SW480 (cell line): Measurements from ENCODE around the gene CFD.

Source experiments
- DNase-seq: peaks from one replicate; pipeline ENCODE4 v3.0.0-alpha.2; 2016; ENCODE audit warnings: low spot score

The CFD gene

DNA sequence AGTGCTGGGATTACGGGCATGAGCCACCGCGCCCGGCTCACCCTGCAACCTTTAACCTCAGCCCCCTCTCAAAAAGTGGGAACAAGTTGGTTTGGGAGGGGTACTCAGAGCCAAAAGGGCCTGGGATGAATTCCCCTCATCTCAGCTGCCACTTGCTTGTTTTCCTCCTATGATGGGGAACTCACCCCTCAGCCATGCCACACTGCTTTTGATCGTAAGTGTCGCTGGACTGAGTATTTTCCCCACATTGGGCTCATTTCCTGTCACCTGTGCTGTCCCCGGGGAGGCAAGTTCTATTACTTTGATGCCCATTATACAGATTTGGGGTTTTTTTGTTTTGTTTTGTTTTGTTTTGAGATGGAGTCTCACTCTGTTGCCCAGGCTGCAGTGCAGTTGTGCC lies 47.0 kb downstream of the CFD start:
- DNase-seq: no peak

DNA sequence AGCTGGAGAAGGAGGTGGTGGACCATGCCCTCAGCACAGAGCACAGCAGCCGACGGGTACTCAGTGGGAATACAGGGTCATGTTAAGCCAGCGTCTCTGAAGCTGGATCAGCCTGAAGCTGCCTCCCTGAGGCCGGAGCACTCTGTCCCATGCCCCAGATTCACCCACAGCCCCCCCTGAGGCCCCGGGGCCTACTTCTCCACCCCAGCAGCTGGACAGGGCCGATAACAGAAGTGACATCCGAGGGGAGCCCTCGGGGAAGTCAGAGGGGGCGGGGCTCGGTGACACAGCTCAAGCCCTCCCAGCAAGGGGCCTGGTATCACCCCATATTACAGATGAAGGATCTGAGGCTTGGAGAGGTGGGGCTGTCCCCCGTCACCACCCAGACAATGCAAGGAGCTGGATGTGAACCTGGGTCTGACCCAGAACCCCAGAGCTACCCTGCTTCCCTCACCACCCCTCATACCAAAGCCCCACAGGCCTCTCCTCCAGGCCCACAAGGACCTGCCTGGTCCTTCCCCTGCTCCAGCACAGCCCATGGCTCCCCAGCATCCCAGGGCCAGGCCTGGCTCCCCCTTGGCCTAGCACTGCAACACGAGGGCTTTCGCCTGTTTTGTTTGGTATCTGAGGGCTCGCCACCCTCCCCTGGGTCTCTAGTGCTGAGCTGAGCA lies 47.9 kb downstream of the CFD start:
- no peak for DNase-seq

GRCh38 chr19:911197-912033 lies 52.0 kb downstream of the CFD start:
- DNase-seq: no peak

DNA sequence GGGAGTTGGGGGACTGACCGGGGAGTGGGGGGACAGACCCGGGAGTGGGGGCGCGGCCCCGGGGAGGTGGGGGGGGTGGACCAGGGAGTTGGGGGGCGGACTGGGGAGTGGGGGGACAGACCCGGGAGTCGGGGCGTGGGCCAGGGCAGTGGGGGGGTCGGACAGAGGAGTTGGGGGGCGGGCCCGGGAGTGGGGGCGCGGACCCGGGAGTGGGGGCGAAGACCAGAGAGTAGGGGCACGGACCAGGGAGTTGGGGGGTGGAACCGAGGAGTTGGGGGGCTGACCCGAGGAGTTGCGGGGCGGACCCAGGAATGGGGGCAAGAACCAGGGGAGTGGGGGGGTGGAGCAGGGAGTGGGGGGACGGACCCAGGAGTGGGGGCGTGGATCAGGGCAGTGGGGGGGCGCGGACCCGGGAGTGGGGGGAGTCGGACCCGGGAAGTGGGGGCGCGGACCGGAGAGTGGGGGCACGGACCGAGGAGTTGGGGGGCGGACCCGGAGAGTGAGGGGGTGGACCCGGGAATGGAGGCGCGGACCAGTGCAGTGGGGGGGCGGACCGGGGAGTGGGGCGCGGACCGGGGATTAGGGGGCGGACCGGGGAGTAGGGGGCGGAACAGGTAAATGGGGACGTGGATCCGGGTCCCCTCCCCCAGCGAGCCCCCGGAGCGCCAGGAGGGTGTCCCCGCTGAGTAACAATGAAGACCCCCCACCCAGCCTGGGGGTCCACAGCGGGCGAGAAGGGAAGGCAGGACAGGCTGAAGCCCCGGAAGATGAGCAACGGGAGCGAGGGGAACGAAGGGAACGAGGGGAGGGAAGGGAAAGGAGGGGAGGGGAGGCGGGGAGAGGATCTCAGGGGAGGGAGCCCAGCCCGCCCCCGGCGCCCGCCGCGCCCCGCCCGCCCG lies 53.0 kb downstream of the CFD start:
- DNase-seq: no peak
